Peyer's patch (tissue), 4 donors: Measurements from ENCODE around the gene ZBTB7C.

Source experiments
- POLR2A ChIP-seq, 2 donors: fragments of 450-650 bp; IDR thresholded peaks; one replicate each; pipeline ENCODE4 v1.5.1; 2017; ENCODE audit warnings: antibody characterized with exemption in 2 of 2, mild to moderate bottlenecking in 2 of 2, moderate library complexity in 2 of 2
- TF ChIP-seq, protein P1 (sequence below), 6 experiments: fragments of 450-650 bp in 4 of 6; fragments of 200-600 bp in 2 of 6; sonication (generic) in 1 of 6; IDR thresholded peaks; one replicate each; pipeline ENCODE4 v1.5.1; 2017 to 2019; ENCODE audit warnings: antibody characterized with exemption in 6 of 6, mild to moderate bottlenecking in 3 of 6, moderate library complexity in 1 of 6

DNA sequence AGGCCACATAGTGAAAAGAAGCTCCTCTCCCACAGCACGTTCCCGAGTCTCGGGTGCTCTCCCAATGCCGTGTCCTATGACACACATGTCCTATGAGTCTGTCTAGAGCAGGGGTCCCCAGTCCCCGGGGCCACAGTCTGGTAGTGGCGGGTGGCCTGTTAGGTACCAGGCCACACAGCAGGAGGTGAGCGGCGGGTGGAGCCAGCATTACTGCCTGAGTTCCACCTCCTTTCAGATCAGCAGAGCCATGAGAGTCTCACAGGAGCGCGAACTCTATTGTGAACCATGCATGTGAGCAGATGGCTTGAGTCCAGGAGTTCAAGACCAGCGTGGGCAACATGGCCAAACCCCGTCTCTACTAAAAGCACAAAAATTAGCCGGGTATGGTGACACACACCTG is 112.6 kb downstream of the ZBTB7C start:
- TF ChIP-seq, protein P1, sequence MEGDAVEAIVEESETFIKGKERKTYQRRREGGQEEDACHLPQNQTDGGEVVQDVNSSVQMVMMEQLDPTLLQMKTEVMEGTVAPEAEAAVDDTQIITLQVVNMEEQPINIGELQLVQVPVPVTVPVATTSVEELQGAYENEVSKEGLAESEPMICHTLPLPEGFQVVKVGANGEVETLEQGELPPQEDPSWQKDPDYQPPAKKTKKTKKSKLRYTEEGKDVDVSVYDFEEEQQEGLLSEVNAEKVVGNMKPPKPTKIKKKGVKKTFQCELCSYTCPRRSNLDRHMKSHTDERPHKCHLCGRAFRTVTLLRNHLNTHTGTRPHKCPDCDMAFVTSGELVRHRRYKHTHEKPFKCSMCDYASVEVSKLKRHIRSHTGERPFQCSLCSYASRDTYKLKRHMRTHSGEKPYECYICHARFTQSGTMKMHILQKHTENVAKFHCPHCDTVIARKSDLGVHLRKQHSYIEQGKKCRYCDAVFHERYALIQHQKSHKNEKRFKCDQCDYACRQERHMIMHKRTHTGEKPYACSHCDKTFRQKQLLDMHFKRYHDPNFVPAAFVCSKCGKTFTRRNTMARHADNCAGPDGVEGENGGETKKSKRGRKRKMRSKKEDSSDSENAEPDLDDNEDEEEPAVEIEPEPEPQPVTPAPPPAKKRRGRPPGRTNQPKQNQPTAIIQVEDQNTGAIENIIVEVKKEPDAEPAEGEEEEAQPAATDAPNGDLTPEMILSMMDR (IDR thresholded peaks at IDR 0.05) = no peak
- no peak for TF ChIP-seq POLR2A (IDR thresholded peaks at IDR 0.05)
